IPS-11a (cell line): ENCODE data around the gene DNM3.

Experiments
- H3K4me3 ChIP-seq: one replicate; pipeline ENCODE4 v1.5.1; 2013; ENCODE audit warnings: low read depth, low read length, control low read depth

The DNM3 gene

GRCh38 chr1:171868217-171868803, 27.0 kb downstream of the DNM3 start:
- H3K4me3 ChIP-seq, result no peak overlapping the region

DNA sequence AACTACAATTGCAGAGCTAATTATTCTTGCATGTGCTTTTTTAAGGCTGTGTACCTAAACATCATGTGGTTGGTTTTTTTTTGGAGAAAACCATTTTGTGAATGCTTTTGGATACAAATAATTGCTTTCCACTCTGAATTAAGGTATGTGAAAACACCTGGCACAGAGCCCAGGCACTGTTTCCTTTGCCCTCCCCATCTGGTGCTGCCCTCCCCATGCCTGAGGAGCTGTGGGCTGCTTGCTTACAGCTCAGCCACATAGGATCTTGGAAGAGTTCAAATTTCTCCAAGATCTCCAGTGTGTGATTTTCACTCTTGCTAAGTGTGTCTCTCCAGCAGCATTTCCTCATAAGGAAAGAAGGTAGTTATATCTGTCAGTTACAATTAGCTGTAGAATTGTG, 27.8 kb downstream of the DNM3 start:
- no peak overlapping the region for H3K4me3 ChIP-seq

DNA sequence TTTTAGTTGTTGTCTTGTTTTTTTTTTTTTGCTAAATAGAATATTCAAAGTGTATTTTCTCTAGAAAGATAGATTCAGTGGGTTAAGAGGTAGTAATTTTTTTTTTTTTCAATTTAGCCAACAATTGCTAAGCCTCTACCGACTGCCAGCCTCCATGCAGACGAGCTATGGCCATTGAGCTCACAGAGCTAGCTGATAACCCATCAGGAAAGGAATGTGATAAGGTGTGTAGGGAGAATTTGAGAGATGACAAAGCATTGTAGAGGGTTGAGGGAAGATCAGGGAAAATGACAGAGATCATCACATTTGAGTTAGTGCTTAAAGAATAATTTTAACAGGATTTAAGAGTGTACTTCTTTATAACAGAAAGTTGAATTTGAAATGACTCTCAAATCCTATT, 30.6 kb downstream of the DNM3 start:
- no peak overlapping the region for H3K4me3 ChIP-seq

DNA sequence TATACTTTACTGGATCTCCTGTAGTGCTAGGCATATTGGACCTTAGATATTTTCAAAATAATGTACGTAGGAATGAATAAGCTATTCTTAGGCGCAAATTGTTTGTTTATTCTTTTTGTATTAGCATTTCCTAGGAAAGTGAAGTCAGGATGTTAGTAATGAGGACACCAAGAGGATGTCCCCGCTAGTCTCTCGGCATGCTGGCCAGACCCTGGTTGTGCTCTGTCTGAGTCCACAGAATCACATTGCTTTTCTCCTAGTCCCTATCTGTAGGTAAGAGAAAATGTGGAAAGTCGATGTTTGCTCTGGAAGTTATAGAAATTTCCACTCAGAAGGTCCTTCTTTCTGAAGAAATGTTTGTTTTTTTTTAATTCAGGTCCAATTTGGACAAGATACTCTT, 31.1 kb downstream of the DNM3 start:
- H3K4me3 ChIP-seq, result no peak overlapping the region

DNA sequence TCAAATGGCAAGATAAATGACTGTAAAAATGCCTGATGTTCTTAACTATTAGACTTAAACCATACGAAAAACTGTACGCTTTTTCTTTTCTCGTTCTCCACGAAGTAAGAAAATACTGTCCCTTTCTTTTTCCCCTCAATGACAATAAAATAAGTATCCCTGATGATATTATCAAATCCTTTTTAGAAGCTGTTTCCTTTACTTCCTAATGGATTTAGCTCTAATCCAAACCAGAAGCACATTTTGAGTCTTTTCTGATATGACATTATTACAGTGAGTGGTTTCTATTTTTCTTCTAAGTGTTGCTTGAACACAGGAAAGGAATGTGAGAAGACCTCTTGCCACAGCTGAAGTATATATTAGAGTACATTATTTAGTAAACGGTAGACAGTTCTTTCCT, 32.4 kb downstream of the DNM3 start:
- H3K4me3 ChIP-seq, result no peak overlapping the region

- no peak overlapping the region for H3K4me3 ChIP-seq
These were observed 36.4 kb downstream of the DNM3 start for GRCh38 chr1:171877701-171878100.

DNA sequence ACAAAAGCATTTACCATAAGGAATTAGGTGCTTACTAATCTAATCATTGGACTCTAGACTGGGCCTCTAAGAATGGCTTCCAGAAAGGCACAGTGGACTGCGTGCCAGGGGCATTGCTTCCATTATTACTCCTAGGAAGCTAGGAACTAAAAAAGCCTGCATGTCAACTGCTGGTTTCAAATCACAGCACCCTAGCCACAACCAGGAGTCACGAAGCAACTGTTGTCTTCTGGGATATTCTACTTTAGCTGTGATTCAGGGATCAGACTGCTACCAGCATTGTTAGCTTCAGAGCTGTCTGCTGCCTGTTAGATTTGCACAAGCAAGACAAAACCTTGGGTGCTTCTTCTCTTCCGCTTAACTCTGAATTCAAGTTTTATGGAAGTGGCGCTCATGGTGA, 38.3 kb downstream of the DNM3 start:
- H3K4me3 ChIP-seq, result no peak overlapping the region

- H3K4me3 ChIP-seq, result no peak overlapping the region
These were observed 40.1 kb downstream of the DNM3 start for GRCh38 chr1:171881442-171881841.

- no peak overlapping the region for H3K4me3 ChIP-seq
These were observed 42.6 kb downstream of the DNM3 start for GRCh38 chr1:171883849-171884248.

GRCh38 chr1:171884475-171884874, 43.2 kb downstream of the DNM3 start:
- no peak overlapping the region for H3K4me3 ChIP-seq

DNA sequence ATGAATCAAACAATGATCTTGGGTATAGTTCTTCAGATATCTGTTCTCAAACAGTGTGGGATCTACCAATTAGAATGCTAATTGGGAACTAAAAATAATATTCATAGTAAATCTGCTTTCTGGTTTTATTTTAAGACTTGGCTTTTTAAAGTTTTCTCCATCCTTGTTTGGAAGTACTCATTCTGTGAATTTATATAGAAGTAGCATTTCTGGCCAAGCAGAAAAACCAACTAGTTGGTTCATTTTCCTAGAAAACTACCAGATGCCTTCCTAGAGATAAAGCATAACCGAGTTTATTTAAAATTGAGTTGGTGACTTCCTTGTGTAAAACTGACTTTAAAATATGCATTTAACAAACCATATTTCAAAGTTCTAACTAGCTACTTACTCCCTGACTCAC, 48.8 kb downstream of the DNM3 start:
- no peak overlapping the region for H3K4me3 ChIP-seq

- H3K4me3 ChIP-seq, result no peak overlapping the region
These were observed 55.8 kb downstream of the DNM3 start for GRCh38 chr1:171896936-171897703.

DNA sequence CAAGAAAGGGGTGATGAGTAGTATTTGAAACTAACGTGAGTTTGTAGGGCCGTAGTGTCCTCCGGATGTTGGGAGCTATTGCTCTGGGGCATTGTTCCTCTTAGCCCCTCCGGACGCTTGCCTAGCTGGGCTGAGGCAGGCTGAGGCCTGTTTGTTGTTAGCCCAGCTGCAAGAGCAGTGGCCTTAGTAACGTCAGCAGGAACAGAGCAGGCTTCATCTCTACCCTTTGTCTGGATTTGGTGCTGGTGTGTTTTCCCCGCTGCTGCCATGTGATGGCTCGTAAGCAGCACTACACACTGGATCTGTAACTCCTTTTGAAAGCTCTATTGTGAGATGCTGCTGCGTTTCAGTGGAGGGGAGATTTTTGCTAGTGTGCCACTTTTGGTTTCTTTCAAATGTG, 57.6 kb downstream of the DNM3 start:
- no peak overlapping the region for H3K4me3 ChIP-seq

DNA sequence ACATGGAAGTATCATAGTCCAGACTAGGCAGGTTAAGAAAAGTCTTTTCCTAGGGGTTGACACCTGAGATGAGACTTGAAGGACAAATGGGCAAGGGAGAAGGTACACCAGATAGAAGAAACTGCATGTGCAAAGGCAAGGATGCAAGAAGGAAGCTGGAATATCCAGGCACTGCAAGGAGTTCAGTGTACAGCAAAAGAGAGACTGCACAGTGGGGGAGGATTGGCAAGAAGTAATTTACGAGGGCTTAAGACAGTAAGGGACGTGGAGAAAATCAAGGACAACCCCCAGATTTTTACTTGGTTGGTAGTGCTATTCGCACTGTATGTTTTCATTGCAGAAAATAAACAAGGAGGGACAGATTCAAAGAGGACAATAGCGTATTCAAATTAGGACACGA, 58.5 kb downstream of the DNM3 start:
- H3K4me3 ChIP-seq, result no peak overlapping the region

DNA sequence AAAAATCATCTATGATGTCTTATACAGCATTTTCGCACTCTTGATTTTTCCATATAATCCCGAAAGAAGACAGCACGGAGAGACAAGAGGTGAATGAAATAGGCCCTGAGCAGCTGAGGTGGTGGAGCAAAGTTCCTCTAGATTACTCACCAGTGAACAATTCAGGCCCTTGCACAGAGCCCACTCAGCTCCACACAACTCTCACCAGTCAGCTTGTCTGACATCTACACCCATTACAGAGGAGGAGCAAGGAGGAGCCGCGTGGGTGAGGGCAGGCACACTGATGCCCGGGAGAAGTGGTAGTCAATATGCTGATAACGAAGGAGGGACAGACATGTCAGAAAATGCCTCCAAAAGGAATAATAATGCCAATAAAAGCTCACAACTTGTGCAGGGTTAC, 59.9 kb downstream of the DNM3 start:
- no peak overlapping the region for H3K4me3 ChIP-seq

DNA sequence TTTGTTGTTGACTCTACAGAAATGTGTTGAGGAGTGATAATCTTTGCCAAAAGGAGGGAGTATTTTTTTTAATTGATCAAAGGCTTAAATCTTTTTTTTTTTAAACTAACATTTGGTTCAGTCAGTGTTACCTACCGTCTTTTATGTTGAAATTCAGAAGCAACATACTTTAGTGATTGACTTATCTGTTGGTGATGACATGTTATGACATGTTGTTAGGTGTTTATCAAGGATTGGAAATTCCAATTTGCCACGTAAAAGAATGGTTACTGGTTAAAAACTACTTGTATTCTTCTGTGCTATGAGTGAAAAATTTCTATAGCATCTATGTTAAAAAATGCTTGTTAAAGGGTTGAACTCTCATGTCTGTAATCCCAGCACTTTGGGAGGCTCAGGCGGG, 61.2 kb downstream of the DNM3 start:
- no peak overlapping the region for H3K4me3 ChIP-seq

- H3K4me3 ChIP-seq, result no peak overlapping the region
These were observed 63.6 kb downstream of the DNM3 start for GRCh38 chr1:171904778-171905450.

- no peak overlapping the region for H3K4me3 ChIP-seq
These were observed 68.4 kb downstream of the DNM3 start for GRCh38 chr1:171909711-171910110.

DNA sequence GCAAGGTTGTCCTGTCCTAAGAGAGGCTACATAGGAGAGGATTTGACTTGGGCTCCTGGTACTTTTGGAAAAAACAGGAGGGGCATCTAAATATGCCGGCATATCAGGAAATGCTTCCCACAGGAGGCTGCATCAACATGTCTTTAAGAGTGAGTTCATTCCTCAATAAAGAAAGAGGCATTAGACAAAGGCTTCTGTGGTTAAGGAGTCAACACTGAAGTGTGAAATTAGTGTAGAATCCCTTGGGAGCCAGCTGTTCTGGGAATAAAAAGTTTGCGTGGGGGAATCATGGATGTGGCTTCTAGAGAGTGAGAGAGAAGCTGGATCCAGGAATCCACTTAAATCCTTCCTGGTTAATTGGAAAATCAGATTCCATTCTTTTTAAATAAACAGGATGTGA, 69.5 kb downstream of the DNM3 start:
- H3K4me3 ChIP-seq, result no peak overlapping the region

DNA sequence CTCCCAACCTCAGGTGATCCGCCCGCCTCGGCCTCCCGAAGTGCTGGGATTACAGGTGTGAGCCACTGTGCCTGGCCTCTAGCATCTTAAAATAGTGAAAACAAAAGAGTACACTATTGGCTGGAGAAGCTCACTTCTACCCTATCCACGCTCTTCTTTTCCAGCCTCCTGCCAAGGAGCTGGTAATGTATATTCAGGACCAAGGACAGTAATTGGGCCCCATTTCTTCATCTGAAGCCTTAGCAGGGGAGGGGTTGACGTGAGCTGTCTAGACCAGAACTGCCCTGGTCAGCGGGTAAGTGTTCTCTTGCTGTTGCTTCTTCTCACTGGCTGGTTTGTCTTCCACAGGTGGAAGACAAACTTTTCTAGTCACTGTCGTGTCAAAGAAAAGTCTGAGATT, 70.2 kb downstream of the DNM3 start:
- H3K4me3 ChIP-seq, result no peak overlapping the region

GRCh38 chr1:171912509-171913175, 71.3 kb downstream of the DNM3 start:
- no peak overlapping the region for H3K4me3 ChIP-seq

GRCh38 chr1:171913385-171913784, 72.1 kb downstream of the DNM3 start:
- no peak overlapping the region for H3K4me3 ChIP-seq
